ENCODE results near the gene SFMBT1.

Gene SFMBT1

DNA sequence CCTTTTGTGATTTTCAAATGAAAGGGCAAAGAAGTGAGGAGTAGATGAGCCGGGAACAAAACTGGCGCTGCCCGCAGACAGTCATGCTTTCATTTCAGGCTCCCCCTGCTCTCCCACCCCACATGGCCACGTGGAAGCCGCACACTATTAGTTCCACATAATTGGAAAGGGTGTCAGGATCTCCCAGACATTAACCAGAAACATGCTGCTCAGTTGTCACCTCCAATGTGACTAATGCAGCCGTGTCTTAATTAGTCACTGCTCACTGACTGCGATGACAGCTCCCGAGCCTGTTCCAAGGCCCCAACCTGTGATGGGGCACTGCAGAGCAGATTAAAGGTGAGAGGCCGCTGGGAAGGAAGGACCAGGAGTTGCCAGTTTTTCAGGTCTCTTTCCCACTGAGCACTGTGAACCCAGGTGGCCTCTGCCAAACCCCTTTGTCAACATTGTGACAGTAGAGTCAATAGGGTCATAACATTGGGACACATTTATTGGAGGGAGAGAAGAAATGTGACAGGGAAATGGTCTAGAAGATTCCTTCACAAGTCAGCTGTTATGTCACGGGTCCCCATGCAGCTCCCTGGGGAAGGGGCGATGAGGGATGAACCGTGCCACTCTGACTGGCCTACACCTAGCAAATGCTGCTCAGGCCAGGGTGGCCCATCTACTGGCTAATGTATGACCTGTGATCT is 38.6 kb upstream of the SFMBT1 start:
- no peak for DNase-seq (ENCODE audit: low read depth in 2 of 2)
- H3K4me3 ChIP-seq (replicated peaks in 1 of 2; ENCODE audit: low read depth in 2 of 2, low read length in 2 of 2): no peak overlapping the region
- TF ChIP-seq, protein P1, sequence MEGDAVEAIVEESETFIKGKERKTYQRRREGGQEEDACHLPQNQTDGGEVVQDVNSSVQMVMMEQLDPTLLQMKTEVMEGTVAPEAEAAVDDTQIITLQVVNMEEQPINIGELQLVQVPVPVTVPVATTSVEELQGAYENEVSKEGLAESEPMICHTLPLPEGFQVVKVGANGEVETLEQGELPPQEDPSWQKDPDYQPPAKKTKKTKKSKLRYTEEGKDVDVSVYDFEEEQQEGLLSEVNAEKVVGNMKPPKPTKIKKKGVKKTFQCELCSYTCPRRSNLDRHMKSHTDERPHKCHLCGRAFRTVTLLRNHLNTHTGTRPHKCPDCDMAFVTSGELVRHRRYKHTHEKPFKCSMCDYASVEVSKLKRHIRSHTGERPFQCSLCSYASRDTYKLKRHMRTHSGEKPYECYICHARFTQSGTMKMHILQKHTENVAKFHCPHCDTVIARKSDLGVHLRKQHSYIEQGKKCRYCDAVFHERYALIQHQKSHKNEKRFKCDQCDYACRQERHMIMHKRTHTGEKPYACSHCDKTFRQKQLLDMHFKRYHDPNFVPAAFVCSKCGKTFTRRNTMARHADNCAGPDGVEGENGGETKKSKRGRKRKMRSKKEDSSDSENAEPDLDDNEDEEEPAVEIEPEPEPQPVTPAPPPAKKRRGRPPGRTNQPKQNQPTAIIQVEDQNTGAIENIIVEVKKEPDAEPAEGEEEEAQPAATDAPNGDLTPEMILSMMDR (IDR thresholded peaks at IDR 0.05; ENCODE audit: low read depth, low read length): no peak

DNA sequence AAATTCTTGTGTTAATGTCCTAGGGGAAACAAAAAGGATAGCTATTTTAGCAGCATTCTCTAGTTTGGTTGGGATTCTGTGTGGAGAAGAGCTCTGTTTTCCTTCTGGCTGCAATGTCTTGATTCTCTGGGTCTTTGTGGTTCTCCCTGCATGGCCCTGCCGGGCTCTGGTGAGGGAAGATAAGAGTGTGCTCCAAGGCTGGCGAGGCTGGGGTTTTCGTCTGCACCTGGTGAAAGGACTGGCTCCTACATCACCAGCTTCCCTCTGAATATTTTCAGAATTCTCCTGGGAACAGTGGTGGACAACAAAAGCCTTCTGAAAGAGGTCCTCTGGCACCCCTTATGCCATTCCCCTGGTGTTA is 38.1 kb upstream of the SFMBT1 start:
- H3K4me3 ChIP-seq (replicated peaks in 1 of 2; ENCODE audit: low read depth in 2 of 2, low read length in 2 of 2): no peak overlapping the region
- TF ChIP-seq, protein P1 (IDR thresholded peaks at IDR 0.05; ENCODE audit: low read depth, low read length): no peak
- no peak for DNase-seq (ENCODE audit: low read depth in 2 of 2)

DNA sequence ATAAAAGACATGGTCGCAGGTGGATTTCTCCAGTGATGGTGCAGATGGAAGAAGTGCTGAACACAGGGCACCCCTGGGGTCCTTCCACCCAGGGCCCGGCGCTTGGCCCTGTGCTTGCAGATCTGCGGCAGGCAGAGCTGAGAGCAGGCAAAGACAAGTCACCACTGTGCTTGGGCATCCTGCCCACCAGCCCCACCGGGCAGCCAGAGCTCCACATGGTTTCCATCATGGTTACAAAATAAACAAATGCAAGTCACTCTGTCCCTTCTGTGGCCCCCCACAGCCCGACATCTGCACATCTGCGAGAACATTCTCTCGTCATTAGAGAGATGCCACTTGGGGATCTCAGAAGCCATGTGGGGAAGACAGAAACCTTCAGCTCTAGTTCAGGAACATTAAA is 37.6 kb upstream of the SFMBT1 start:
- peak; percentile 28 to 78 for DNase-seq (ENCODE audit: low read depth in 2 of 2)
- TF ChIP-seq, protein P1 (IDR thresholded peaks at IDR 0.05; ENCODE audit: low read depth, low read length): no peak
- H3K4me3 ChIP-seq (replicated peaks in 1 of 2; ENCODE audit: low read depth in 2 of 2, low read length in 2 of 2): no peak overlapping the region

DNA sequence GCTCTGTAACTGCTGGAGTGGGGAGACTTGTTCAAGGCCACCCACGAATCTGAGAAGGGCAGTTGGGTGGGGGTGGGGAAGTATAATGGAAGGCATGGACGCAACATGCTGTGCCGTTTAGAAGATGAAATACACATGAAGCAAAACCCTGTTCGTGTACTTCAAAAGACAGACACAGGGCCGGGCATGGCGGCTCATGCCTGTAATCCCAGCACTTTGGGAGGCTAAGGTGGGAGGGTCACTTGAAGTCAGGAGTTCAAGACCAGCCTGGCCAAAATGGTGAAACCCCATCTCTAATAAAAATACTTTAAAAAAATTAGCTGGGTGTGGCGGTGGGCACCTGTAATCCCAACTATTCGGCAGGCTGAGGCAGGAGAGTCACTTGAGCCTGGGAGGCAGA is 36.9 kb upstream of the SFMBT1 start:
- TF ChIP-seq, protein P1 (IDR thresholded peaks at IDR 0.05; ENCODE audit: low read depth, low read length): no peak
- no peak overlapping the region for H3K4me3 ChIP-seq (replicated peaks in 1 of 2; ENCODE audit: low read depth in 2 of 2, low read length in 2 of 2)
- DNase-seq (ENCODE audit: low read depth in 2 of 2): no peak

DNA sequence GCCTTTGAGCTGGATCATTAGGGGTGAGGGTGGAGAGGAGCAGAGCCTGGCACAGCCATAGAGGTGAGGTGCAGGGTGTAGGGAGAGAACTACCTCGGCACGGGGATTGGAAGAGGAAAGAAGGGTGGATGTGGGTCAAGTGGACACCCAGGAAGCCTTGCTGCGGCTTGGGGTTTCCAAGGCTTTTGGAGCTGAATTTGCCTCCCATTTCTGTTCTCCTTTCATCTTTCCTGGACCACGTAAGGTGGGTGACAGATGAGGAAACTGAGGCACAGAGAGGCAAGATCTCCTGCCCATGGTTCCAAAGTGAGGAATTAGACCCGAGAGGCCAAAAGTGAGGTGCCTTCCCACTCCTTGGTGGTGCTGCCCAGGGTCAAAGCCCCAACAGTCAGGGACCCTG is 35.4 kb upstream of the SFMBT1 start:
- no peak for DNase-seq (ENCODE audit: low read depth in 2 of 2)
- H3K4me3 ChIP-seq (replicated peaks in 1 of 2; ENCODE audit: low read depth in 2 of 2, low read length in 2 of 2): no peak overlapping the region
- TF ChIP-seq, protein P1 (IDR thresholded peaks at IDR 0.05; ENCODE audit: low read depth, low read length): no peak

DNA sequence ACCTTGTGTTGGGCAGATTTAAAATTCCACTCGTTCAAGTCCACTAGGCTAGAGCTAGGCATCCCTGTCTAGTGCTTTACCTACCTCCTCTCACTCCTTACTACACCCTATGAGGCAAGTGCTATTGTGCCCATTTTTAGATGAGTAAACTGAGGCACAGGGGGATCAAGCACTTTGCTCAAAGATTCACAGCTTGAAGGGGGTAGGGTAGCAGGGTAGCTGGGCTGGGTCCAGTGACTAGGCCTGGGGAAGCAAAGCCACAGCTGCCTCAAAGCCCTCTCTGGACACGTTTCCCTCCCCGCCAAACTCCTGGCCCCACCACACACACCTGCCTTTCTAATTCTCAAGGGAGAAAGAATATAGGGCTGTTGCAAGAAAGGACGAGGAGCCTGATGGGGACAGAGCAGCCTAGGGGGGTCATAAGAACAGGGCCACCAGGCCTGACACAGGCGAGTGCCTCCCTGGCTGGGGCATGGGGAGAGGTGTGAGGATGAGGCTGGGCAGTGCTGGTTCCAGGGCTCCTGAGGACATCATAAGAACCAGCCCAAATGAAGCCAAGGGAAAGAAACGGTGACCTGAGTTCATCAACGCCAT is 34.8 kb upstream of the SFMBT1 start:
- TF ChIP-seq, protein P1 (IDR thresholded peaks at IDR 0.05; ENCODE audit: low read depth, low read length): no peak
- H3K4me3 ChIP-seq (replicated peaks in 1 of 2; ENCODE audit: low read depth in 2 of 2, low read length in 2 of 2): no peak overlapping the region
- DNase-seq (ENCODE audit: low read depth in 2 of 2): no peak

All from cardiac fibroblast (primary cell).